GM21825 (cell line): ENCODE data around the gene SERINC5.

Experiments used
- ATAC-seq: cut with Tn5 transposase; IDR thresholded peaks from one replicate; pipeline ENCODE4 v1.9.1; 2021; ENCODE audit warnings: mild to moderate bottlenecking, moderate library complexity; ENCODE audit not compliant: unreplicated experiment

The SERINC5 gene

DNA sequence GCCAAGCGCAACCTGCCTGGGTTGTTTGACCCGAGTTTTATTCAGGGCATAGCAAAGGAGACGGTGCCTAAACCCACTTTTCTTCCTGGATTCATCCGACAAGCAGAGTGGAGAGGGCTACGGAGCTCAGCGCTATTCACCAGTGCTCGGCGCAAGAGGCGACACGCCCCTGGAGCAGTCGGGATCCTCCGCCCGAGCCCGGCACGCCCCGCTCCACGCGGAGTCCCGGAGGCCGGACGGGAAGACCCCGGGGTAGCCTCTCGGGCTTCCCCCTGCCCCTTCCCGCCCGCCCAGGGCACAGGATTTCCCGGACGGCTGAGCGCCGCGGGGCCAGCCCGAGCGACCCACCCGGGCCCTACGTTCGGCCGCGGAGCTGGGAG is 427 bp downstream of the SERINC5 start:
- ATAC-seq = peak; percentile 43

DNA sequence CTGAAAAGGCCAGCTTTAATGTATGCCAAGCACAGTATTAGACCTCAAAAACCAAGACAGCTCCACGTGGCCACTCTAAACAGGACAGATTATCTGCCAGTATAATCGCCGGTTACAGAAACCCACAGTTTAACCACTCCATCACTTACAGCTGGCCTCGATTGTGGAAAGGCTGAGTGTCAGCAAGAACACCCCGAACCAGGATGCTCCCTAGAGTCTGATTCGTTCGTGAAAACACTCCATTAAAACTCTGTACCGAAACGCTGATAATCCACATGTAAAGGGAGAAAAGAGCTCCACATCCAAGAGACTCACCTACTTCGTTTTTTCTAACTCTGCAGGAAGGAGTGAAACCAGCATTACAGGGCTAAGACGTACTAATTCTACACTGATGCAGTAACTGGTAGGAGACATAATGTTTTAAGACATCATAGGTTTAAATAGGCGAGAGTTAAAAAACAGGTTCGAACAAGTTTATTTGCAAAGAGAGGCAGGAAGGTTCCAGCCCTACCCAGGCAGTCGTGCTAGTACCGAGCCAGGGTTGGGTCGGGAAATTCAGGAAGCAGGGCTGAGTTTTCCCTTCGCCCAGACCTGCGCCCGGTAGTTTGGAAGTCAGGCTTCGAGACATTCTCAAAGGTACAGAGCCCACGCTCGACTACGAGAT is 949 bp downstream of the SERINC5 start:
- no peak for ATAC-seq

DNA sequence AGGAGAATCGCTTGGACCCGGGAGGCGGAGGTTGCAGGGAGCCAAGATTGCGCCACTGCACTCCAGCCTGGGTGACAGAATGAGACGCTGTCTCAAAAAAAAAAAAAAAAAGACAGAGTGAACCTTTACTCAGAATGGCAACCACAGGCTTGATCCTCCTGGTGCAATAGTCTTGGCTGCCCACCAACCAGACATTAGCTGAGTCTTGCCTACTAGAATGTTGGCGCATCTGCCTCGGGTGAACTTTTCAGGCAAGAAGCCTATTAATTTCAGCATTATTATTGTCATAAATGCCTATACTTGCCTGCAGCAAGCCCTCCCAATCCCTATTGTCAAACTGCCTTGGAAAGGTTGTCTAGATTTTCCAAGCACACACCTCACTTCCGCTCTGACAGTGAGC is 4.2 kb downstream of the SERINC5 start:
- no peak for ATAC-seq

DNA sequence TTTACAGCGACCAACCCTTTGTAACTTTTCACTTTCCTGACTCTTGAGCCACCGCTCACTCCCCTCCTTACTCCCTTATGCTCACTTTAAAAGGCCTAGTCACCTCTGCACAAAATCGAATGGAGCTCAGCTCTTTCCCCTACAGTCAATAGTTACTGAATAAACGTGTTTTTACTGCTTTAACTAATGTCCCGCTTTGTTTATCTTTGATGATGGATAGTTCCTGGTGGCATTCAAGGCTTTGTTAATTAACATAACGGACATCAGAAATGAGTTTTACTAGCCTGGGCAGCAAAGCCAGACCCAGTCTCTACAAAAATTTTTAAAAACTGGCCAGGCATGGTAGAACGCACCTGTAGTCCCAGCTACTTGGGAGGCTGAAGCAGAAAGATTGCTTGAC is 5.0 kb downstream of the SERINC5 start:
- no peak for ATAC-seq

DNA sequence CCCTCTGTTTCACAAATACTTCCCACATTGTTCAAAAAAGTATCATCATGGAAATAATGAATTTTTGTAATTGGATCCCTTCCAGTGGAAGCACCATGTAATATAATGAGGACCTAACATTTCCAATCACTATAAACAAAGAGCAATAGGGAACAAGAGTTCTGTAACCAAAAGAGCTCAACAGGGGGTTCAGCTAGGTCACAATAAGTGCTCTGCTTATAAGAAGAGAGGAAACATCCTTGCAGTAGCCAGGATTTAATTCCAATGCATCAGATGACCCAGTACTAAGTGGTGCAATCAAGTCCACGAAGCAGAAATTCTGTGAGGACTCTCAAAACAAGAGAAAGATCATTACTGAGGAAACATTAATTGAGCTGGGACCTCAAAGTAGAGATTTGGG is 5.9 kb downstream of the SERINC5 start:
- ATAC-seq = no peak

DNA sequence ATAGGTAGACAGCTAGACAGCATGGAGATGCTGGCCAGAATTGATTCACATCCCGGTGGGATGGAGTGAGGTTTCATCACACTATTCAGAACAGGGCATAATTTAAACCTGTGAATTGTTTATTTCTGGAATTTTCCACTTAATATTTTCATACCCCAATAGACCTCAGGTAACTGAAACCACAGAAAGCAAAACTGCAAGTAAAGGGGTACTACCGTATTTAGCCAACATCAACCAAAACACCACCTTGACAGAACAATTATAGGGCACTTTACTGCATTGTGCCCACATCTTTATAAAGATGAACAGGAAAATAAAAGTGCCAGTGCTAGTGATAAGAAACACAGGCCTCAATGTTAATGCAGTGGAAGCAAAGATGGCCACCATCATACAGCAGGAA is 7.5 kb downstream of the SERINC5 start:
- ATAC-seq = no peak

DNA sequence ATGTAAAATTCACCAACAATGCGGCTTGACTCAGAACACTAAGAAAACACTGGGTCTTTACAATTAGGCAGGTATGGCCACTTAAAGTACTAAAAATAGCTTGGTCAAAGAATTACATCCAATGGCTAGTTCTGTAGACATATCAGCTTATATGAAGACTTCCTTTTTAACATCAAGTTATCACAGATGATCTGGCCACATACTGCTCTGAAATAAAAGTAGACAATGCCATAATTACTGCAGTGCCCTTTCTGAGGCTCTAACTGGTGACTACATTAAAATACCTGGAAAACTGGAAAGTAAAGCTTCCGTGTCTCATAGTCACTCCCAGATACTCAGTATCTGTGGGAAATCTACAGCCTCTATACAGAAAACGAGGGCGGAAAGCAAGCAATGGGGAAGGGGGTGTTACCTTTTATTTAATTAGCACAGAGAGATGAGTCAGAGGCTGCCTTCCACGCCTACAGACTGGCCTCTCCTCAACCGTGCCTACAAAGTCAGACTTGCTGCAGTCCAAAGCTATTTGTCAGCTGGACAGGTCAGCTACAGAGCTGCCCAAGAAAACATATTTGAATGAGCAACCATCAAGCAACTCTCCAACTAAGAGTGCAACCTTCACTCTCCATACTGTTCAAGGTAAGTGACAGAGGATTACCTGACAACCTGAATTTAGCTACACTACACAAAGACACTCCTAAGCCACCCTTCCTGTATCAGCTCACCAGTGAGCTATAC is 8.7 kb downstream of the SERINC5 start:
- peak; percentile 89 for ATAC-seq

DNA sequence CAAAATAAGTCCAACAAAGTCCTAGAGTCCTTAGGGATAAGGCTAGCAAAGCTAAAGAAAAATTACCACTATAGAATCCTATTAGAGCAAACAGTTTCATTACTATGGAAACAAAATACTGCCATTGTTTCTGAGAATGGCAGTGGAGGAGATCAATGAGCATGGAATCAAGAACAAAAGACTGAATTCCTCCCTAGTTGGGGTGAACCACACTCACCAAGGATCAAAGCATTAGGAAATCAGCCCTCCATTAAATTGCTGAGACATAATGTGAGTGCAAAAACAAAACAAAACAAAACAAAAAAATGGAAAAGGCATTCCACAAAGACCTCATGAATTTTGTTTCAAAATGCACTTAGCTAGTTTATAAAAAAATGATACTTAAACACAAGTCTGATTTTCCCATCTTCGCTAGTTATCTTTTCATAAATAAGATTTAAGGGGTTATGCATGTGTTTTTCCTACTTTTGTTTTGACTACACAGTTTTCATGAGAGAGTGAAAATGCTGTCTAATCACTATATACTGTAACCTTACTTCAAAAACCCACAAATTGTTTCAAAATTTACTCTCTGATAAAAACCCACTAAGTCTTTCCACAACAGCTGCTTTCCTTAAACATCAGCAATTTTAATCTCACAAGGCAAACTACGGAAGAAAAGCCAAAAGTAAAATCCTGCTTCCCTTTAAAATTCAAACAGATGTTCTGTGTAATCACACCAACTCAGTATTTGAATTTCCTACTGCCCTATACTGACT is 9.7 kb downstream of the SERINC5 start:
- no peak for ATAC-seq

DNA sequence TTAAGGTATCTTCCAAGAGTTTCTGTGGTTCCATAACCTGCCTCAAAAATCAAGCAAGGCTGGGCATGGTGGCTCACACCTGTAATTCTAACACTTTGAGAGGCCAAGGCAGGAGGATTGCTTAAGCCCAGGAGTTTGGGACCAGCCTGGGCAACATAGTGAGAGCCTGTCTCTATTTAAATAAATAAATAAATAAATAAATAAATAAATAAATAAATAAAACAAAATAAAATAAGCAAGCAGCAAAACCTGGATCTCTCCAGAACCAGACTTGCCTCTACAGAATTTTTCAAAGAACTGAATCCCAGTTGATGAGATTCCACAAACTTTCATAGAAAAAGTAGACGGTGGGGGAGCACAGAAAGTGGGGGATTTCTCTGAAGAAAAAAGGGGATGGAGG is 12.3 kb downstream of the SERINC5 start:
- ATAC-seq = no peak

DNA sequence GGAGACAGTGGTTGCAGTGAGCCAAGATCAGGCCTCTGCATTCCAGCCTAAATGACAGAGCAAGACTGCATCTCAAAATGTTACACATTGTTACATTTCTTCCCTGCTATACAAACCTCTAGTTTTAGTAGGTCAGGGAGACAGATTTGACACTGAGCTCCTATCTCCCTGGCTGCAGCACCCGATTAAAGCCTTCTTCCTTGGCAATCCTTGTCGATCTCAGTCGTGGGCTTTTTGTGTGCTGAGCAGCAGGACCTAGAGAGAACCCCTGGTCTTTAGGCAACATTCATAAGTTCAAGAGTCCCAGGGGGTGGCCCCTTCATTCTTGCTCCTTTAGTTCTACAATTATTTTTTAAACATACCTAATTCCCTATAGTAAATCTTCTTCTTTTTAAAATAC is 13.0 kb downstream of the SERINC5 start:
- ATAC-seq = no peak

DNA sequence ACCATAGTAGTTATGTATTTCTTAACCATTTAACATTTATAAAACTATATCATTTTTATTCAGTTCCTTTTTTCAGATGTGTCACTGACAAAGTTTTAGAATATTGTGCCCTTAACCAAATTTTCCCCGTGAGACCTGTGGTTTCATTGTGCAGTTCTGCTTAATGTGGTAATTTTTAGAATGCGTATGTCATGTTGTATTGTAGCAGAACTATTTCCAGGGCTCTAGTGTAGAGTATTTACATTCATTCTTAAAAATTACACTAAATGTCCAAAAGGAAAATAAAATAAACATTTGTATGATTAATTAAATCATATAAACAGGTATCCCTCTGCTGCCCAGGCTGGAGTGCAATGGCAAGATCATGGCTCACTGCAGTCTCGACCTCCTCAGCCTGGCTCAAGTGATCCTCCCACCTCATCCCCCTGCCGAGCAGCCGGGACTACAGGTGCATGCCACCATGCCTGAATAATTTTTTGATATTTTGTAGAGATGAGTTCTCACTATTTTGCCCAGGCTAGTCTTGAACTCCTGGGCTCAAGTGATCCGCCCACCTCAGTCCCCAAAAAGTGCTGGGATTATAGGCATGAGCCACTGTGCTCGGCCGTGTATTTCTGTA is 15.4 kb downstream of the SERINC5 start:
- no peak for ATAC-seq

DNA sequence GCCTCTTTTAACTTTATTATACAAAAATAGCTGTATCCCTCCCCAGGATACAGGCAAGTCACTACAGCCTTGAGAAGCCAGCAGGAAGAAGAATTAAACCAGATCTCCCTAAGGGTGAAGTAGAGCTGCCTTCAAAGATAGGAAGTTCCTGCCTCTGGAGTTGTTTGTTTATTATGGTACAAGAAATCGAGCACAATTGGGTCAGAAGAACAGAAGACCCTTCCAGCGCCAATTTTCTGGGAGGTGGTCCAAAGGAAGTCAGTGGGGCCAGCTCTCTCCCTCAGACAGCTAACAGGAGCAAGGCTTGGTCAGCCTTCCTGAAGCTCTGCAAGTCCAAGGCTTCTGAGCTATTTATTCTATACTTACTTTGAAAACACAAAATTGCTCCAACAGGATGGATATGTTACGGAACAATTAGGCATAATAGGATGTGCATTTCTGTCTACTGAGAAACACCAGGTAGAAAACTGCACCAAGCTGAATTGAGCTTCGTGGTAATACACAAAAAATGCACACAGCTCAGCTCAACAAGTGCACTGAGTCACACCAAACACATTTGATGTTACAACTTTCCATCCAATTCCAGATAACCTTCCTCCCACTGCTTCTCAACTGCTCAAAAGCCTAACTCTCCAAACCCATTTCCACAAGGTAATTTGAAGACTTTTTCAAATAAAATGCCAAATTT is 16.0 kb downstream of the SERINC5 start:
- no peak for ATAC-seq

DNA sequence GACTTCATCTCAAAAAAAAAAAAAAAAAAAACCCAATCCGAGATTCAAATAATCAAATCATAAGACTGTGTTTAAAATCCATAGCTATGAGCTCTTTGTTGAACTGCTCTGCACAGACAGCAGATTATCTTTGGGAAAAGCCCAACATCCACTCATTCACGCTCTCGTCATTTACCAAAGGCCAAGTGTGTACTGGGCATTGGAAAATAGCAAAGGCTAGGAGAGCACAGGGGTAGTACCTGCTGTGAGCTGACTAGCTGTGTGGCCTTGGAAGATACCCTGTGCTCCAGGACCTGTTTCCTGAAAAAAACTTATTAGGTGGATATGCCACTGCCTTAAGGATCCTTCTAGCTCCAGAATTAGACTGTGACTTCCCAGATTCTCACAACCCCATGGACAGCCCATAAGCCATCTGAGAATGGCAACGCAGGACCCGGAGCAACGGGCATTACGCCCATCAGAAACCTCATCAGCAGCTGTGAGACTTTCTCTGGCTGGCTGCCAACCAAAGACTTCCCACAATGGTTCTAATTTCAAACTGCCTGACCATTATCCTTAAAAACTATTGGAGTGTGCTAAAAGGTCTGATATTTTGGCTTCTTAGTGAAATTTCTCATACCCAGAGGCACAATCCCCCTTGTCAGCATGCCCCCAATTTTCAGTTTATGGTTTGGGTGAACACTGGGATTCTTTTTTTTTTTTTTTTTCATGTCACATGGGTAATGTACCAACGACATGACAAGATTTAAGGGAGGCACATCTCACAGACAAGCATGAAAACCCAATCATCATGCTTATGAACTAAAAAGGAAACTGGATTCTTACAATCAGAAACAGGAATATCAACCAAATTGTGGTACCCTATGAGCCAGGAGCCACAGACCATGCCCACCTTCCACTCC is 16.8 kb downstream of the SERINC5 start:
- ATAC-seq = no peak

DNA sequence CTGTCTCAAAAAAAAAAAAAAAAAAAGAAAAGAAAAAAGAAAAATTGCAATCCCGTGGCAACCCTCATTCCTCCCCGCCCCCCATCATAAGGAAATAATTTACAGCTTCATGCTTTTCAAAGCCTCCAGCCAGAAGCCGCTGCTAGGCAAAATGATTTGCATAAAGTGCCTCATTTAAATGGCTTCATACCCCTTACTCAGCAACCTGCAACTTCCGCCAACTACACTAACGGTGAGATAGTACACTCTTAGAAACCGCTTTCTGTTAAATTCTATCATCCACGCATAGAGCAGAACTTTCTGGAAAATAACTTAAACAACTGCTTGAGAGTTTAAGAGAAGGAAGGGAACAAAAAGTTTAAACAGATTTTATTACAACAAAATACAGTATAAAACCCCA is 17.8 kb downstream of the SERINC5 start:
- no peak for ATAC-seq

DNA sequence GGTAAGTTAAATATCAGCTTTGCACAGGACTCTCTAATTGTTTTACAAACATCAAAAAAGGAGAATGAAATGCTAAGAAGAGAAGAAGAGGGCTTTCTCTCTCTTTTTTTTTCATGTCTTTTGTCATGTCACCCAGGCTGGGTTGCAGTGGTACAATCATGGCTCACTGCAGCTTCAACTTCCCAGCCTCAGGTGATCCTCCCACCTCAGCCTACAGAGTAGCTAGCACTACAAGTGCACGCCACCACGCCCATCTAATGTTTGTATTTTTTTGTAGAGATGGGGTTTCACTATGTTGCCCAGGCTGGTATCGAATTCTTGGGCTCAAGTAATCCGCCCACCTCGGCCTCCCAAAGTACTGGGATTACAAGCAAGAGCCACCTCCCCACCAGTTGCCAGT is 18.6 kb downstream of the SERINC5 start:
- no peak for ATAC-seq

DNA sequence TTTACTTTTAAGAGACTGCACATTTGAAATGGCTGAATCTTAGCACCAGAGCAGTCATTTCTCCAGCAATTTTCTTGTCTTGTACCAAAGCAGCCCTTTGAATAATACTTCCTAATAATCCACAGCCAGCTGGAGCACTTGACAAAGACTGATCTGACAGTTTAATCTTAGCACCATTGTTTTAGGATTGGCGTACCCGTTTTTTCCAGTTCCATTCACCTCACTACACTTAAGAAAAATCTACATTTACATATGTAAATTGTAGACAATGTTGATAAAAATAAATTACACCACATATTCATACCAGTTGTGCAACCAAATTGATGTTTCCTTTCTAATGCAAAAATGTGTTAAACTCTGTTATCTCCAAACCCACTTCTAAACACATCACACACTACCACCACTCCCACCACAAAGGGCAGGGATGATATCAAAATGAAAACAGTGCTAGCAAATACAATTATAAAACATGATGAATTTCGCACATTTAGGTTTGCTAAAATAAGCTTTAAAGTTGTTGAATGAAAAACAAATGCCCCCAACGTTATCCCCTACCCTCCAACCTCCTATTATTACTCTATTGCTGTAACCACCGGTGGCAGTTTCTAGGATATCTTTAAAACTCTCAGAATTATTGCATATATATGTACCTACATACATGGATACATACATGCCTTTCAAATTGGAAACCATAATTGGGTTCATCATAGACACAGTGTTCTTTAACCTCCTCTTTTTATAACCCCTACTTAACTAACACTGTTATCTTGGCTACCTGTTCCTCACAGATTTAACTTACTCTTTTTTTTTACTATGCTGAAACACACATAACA is 21.5 kb downstream of the SERINC5 start:
- no peak for ATAC-seq

DNA sequence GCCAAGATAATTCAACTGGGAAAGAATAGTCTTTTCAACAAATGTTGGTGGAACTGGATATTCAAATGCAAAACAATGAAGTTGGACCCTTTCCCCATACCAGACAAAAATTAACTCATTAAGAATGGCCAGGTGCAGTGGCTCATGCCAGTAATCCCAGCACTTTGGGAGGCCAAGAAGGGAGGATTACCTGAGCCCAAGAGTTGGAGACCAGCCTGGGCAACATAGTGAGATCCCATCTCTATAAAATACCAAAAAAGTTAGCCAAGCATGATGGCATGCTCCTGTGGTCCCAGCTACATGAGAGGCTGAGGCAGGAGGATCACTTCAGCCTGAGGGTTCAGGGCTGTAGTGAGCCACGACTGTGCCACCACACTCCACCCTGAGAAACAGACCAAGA is 24.2 kb downstream of the SERINC5 start:
- no peak for ATAC-seq

DNA sequence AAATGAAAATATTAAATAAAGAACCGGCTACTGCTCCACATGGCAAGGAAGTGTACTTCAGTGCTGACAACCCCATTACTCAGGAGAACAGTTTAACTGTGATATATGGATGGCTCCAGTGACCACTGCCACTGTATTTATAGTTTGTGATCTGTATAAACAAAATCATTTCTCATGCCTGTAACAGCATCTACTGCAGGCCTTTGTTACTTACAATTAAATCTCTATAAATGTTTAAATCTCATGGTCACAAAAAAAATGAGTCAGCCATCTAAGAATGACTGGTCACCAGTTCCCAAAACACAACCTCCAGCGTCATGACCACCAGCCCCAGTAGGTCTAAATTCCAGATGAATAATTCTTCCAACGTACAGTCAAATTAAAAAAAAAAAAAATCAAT is 24.6 kb downstream of the SERINC5 start:
- no peak for ATAC-seq
